NCI-H1092 (cell line): Measurements from ENCODE around the gene MRPS18B.

Source experiments
- DNase-seq: peaks from one replicate; lab custom pipeline; 2025; lab: John Stamatoyannopoulos, UW

The MRPS18B gene

GRCh38 chr6:30617565-30618269, at the start of gene MRPS18B:
MRPS18B (plus strand) TSS chr6:30617840; CDS start chr6:30617866, 26 bp downstream.
- peak; percentile 89 for DNase-seq

DNA sequence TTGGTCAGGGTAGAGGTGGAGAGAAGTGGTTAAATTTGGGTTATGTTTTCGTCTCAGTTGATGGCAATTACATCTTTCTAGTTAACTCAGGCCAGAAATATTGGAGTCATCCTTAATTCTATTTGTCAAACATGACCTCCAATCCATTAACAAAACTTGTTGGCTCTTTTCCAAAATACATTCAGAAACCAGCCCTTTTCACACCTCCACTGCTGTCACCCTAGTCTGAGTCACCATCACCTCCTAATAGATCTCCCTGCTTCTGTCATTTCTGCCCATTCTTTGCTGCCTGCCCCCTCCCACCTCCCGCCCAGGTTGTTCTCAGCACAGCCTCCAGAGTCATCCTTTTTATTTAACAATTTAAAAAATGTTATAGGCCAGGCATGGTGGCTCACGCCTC, 49.4 kb upstream of the MRPS18B start:
- DNase-seq: no peak

- DNase-seq: no peak
These were observed 47.4 kb upstream of the MRPS18B start for GRCh38 chr6:30570263-30570662.

GRCh38 chr6:30570740-30571074, 46.9 kb upstream of the MRPS18B start:
- no peak for DNase-seq

DNA sequence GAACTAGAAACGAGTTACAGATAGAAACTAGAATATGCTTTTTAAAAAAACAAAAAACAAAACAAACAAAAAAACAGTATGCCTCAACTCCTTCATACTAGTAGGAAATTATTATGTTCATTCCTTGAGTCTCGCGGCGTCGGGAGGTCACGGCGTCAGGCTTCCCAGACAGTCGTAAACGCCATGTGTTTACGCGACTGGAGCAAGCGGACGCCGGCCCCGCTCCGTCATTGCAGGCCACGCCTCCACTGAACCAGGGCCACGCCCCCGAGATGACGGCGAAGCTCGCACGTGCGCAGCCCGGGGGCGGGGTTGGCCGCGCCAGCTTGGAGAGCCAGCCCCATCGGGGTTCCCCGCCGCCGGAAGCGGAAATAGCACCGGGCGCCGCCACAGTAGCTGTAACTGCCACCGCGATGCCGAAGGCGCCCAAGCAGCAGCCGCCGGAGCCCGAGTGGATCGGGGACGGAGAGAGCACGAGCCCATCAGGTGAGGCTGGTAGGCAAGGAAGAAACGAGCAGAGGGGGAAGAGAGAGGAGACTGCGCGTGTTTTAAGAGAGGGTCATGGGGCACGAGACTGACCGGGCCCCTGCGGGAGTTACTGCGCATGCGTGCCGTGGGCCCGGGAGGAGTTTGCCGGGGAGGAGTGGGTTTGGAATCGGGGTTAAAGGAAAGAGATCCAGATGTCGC, 46.4 kb upstream of the MRPS18B start, which contains the start of gene ABCF1:
Gene ABCF1, plus strand, starts transcription at position 368 of the 687 bp plus-strand sequence. Its CDS starts 46 bp downstream, at position 414.
- DNase-seq: peak; percentile 91

GRCh38 chr6:30571762-30572082, 45.9 kb upstream of the MRPS18B start:
- DNase-seq: no peak

- DNase-seq: no peak
These were observed 45.5 kb upstream of the MRPS18B start for GRCh38 chr6:30572148-30572547.

- no peak for DNase-seq
These were observed 44.5 kb upstream of the MRPS18B start for GRCh38 chr6:30573113-30573512.

GRCh38 chr6:30578051-30578450, 39.6 kb upstream of the MRPS18B start:
- DNase-seq: no peak

DNA sequence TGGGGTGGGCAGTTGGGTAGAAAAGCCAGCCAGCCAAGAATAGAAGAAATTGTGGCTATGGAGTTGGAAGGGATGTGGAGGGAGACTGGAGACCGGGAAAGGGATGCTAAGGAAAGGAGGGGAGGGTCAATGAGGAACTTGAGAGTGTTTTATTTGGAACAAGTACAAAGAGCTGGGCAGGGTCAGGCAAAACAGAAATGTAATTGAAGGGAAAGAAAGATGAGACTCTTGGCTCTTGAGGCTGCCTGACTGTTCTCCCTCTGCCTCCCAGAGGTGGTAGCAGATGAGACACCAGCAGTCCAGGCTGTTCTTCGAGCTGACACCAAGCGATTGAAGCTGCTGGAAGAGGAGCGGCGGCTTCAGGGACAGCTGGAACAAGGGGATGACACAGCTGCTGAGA, 33.7 kb upstream of the MRPS18B start:
- no peak for DNase-seq

DNA sequence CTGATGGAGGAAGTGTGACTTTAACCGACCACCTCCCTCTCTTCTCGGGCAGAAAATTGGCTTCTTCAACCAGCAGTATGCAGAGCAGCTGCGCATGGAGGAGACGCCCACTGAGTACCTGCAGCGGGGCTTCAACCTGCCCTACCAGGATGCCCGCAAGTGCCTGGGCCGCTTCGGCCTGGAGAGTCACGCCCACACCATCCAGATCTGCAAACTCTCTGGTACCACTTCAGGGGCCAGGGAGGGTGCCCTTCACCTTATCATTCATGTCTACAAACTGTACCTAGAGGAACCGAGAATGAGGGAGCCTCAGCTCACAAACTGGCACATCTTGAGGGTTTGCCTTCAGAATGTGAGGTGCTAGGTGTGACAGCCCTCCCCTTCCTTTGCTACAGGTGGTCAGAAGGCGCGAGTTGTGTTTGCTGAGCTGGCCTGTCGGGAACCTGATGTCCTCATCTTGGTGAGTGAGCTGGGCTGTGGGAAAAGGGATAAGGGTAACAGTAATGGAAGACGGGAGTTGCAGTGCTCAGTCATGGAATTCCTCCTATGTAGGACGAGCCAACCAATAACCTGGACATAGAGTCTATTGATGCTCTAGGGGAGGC, 27.8 kb upstream of the MRPS18B start:
- DNase-seq: no peak

DNA sequence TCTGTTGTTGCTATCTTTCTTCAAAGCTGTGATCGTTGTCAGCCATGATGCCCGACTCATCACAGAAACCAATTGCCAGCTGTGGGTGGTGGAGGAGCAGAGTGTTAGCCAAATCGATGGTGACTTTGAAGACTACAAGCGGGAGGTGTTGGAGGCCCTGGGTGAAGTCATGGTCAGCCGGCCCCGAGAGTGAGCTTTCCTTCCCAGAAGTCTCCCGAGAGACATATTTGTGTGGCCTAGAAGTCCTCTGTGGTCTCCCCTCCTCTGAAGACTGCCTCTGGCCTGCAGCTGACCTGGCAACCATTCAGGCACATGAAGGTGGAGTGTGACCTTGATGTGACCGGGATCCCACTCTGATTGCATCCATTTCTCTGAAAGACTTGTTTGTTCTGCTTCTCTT, 27.1 kb upstream of the MRPS18B start:
- DNase-seq: no peak

- no peak for DNase-seq
These were observed 26.6 kb upstream of the MRPS18B start for GRCh38 chr6:30591008-30591407.

- DNase-seq: no peak
These were observed 25.4 kb upstream of the MRPS18B start for GRCh38 chr6:30592287-30592686.

DNA sequence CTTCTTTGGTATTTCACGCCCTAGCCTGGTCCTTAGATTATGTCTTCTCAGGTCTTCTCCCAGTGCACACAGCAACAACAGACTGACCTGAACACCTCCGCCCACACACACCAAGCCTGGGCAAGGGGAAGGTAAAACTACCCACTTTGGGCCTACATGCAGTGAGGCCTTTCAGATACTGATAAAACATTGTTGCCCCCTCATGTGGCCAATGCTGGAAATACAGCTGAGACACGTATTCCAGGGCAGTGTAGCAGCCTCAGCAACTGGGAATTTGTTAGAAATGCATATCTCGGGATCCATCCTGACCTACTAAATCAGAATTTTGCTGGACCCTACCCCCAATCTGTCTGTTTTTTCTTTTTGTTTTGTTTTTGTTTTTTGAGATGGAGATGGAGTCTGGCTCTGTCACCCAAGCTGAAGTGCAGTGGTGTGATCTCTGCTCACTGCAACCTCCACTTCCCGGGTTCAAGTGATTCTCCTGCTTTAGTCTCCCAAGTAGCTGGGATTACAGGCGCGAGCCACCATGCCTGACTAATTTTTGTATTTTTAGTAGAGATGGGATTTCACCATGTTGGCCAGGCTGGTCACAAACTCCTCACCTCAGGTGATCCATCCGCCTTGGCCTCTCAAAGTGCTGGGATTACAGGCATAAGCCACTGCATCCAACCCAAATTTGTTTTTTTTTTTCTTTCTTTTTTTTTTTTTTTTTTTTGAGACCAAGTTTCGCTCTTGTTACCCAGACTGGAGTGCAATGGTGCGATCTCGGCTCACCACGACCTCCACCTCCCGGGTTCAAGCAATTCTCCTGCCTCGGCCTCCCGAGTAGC, 20.1 kb upstream of the MRPS18B start:
- peak; percentile 42 for DNase-seq

- DNase-seq: no peak
These were observed 18.6 kb upstream of the MRPS18B start for GRCh38 chr6:30598912-30599624.

DNA sequence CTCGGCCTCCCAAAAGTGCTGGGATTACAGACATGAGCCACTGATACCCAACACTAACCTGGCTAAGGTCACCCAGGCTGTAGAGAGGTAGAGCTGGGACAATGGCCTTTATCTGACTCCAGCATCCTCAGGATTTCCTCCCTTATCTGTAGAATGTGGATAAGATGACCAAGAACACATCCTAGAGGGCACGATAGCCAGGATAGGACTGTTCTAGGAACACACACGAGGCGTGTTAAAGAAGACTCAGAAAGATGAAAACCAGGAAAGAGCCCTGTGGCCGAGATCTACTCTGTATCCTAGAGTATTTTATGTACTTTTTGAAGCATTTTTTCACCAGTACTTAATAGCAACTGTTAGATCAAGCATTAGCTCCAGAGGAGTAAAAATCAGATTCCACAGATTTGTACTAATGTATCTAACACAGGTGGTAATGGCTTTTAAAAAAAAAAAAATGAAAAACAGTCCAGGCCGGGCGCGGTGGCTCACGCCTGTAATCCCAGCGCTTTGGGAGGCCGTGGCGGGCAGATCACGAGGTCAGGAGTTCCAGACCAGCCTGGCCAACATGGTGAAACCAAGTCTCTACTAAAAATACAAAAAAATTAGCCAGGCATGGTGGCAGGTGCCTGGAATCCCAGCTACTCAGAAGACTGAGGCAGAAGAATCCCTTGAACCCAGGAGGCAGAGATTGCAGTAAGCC, 17.9 kb upstream of the MRPS18B start:
- DNase-seq: no peak

- no peak for DNase-seq
These were observed 17.1 kb upstream of the MRPS18B start for GRCh38 chr6:30600451-30600961.

DNA sequence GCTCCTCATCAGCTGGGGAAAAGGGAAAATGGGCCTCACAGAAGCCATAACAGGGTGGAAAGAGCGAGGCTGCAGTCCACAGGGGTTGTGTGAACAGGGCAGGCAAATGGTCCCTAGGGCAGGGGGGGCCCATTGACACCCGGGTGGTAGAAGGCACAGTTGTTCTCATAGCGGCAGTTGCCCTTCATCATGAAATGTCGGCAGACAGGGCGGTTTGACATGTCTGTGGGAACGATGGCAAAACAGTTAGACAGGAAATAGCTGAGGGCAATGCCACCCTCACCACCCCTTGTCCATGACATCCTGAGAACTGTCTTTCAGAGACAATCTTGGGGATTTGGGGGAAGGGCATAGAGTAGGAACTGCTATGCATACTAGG, 16.2 kb upstream of the MRPS18B start:
- DNase-seq: no peak

GRCh38 chr6:30601815-30602641, 15.6 kb upstream of the MRPS18B start:
- no peak for DNase-seq
